Sigmoid colon (tissue), 7 donors: ENCODE data around the gene PHETA1. TPM values are rescaled to one million over a fixed set of nuclear protein-coding genes. Genes with fewer than 3 reads are reported as not detected.

Experiments used
- DNase-seq: peaks from one replicate; pipeline ENCODE4 v3.0.0-alpha.2; 2019
- H3K27ac ChIP-seq, 4 donors: fragments of 200-600 bp; sonication (generic); one replicate each; pipeline ENCODE4 v1.5.1; 2016 to 2019; ENCODE audit warnings: mild to moderate bottlenecking in 1 of 4
- H3K27me3 ChIP-seq, 3 donors: fragments of 200-600 bp; sonication (generic); one replicate each; pipeline ENCODE4 v1.5.1; 2019; ENCODE audit warnings: mild to moderate bottlenecking in 1 of 3
- H3K36me3 ChIP-seq, 4 donors: fragments of 200-600 bp; sonication (generic); one replicate each; pipeline ENCODE4 v1.5.1; 2016 to 2019
- H3K4me1 ChIP-seq, 4 donors: fragments of 200-600 bp; sonication (generic); one replicate each; pipeline ENCODE4 v1.5.1; 2017 to 2019
- H3K4me3 ChIP-seq, 4 donors: fragments of 200-600 bp; sonication (generic); one replicate each; pipeline ENCODE4 v1.5.1; 2017 to 2019; ENCODE audit warnings: mild to moderate bottlenecking in 2 of 4, moderate library complexity in 1 of 4
- H3K9me3 ChIP-seq, 4 donors: fragments of 200-600 bp in 3 of 4; sonication (generic) in 3 of 4; one replicate each; pipeline versions ENCODE4 v1.5.1 to v1.6.1; 2013 to 2019
- EP300 ChIP-seq, 4 donors: sonication (generic); formaldehyde crosslinking; IDR thresholded peaks; one replicate each; pipeline ENCODE4 v1.6.1; 2017; ENCODE audit warnings: antibody characterized with exemption in 4 of 4
- POLR2A ChIP-seq, 2 donors: fragments of 450-650 bp; IDR thresholded peaks; one replicate each; pipeline ENCODE4 v1.6.1; 2016; ENCODE audit warnings: antibody characterized with exemption in 2 of 2, mild to moderate bottlenecking in 2 of 2, moderate library complexity in 2 of 2
- POLR2AphosphoS5 ChIP-seq, 4 donors: sonication (generic); formaldehyde crosslinking; IDR thresholded peaks; one replicate each; pipeline ENCODE4 v1.6.1; 2017; ENCODE audit warnings: antibody characterized with exemption in 4 of 4
- whole genome bisulfite sequencing, 2 donors: extraction: QIAGEN DNeasy Blood & Tissue Kit; methylation state at CpG; one replicate each; pipeline ENCODE4 v1.1.7; 2013; 5-methylcytosine and 5-hydroxymethylcytosine counted together
- intact Hi-C: fragments of 100-400 bp; cut with DNase I; formaldehyde crosslinking; loops from one replicate; pipeline ENCODE4 v1.15.1; 2023
- polyA plus RNA-seq, 3 donors: library from polyadenylated mRNA; stranded (reverse); fragments of 200-250 nt; gene quantifications; one replicate each; pipeline ENCODE4 v1.2.3, GENCODE V29; 2013
- total RNA-seq, 4 donors: library from RNA; depleted of rRNA; stranded (reverse); fragments of >200 nt; gene quantifications; one replicate each; pipeline ENCODE4 v1.1.0, GENCODE V29; 2016
- TF ChIP-seq, protein P1 (sequence below), 4 experiments: fragments of 450-650 bp in 3 of 4; fragments of 200-600 bp in 1 of 4; IDR thresholded peaks; one replicate each; pipeline ENCODE4 v1.5.1; 2016 to 2019; ENCODE audit warnings: antibody characterized with exemption in 4 of 4, mild to moderate bottlenecking in 3 of 4, moderate library complexity in 2 of 4
- donor health status: healthy with polysubstance abuse.
- donor health status: Bipolar disorder and iron deficiency.
- donor health status: healthy.

Gene PHETA1
- total and polyA plus RNA-seq, 7 donors = 3.6 to 21.6 (median 6.1) TPM

DNA sequence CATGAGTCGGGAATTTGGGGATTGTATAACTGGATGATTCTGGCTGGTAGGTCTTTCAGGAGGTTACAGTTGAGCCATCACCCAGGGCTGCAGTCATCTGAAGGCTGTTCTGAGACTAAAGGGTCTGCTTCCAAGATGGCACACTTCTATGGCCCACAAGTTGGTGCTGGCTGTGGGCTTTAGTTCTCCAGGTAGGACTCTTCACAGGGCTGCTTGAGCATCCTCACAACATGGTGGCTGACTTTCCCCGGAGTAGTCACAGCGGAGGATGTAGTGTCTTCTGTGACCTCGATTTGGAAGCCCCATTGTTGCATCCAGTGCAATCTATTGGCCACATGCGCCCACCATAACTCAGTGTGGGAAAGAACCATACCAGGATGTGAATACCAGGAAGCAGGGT is 14.4 kb downstream of the PHETA1 start:
- TF ChIP-seq, protein P1, sequence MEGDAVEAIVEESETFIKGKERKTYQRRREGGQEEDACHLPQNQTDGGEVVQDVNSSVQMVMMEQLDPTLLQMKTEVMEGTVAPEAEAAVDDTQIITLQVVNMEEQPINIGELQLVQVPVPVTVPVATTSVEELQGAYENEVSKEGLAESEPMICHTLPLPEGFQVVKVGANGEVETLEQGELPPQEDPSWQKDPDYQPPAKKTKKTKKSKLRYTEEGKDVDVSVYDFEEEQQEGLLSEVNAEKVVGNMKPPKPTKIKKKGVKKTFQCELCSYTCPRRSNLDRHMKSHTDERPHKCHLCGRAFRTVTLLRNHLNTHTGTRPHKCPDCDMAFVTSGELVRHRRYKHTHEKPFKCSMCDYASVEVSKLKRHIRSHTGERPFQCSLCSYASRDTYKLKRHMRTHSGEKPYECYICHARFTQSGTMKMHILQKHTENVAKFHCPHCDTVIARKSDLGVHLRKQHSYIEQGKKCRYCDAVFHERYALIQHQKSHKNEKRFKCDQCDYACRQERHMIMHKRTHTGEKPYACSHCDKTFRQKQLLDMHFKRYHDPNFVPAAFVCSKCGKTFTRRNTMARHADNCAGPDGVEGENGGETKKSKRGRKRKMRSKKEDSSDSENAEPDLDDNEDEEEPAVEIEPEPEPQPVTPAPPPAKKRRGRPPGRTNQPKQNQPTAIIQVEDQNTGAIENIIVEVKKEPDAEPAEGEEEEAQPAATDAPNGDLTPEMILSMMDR (IDR thresholded peaks at IDR 0.05) = no peak
- no peak for TF ChIP-seq POLR2A (IDR thresholded peaks at IDR 0.05)
- TF ChIP-seq EP300 (IDR thresholded peaks at IDR 0.05) = no peak
- no peak for TF ChIP-seq POLR2AphosphoS5 (IDR thresholded peaks at IDR 0.05)
- 89 to 92% methylated on average over 5 of the region's 5 CpGs for WGBS, 2 donors
- Histone ChIP-seq H3K4me1 (no peaks in the 10 kb centered on the region), H3K27ac (no peak overlapping the region), H3K4me3 (no peak overlapping the region), H3K9me3 (no peaks in the 10 kb centered on the region), H3K27me3 (no peaks in the 10 kb centered on the region), H3K36me3 (no peaks in the 10 kb centered on the region)
- intact Hi-C loops = no loop called here
- DNase-seq = no peak

DNA sequence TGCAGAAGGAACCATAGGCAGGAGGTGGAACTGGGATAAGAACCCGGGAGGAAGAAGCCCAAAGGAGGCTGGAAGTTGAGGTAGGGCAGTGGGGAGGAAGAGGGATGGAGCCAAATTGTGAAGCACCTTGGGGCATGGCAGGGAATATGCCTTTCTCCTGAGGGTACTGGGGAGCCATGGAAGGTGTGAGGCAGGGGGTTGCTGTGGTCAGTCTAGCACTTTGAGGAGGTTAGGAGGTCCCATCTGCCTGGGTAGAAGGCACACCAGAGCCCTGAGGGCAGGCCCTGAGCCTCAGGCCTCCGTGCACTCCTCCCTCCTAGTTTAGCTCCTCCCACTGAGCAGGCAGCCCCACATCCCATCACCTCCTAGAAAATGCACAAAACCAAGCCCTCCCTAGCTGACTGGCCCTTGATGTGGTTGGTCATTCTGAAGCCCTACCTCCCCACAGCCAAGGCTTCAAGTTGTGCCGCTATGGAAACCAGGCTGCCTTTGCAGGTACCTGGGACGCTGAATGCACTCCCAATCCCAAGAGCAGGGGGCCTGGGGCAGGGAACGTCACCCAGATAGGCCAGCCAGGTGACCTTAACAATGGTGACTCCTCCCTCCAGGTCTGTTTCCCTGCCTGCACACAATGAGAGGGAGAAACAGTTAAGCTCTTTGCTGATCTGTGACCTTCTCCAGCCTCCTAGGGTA is 15.1 kb downstream of the PHETA1 start:
- no peaks in the 10 kb centered on the region for H3K36me3 ChIP-seq

DNA sequence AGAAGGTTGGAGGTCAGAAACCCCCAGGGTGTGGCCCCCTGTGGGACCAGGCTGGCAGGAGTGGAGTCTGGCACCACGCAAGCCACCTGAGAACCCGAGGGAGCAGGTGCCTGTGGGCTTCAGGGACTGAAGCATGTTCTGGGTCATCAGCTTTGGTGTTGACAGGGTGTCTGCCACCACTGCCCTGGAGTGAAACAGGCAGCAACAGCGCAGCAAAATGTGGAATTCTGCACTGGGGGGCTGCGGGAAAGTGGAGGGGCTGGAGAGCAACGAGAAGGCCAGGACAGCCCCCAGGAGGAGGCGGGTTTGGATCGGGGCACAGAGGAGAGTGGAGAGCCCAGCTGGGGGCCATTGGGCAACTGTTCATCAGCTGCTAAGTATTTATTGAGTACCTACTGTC is 15.9 kb downstream of the PHETA1 start:
- TF ChIP-seq POLR2A (IDR thresholded peaks at IDR 0.05) (no peak), EP300 (IDR thresholded peaks at IDR 0.05) (no peak), POLR2AphosphoS5 (IDR thresholded peaks at IDR 0.05) (no peak)
- TF ChIP-seq, protein P1 (IDR thresholded peaks at IDR 0.05) = no peak
- Histone ChIP-seq H3K4me3 (no peak overlapping the region), H3K27ac (no peak overlapping the region), H3K27me3 (no peaks in the 10 kb centered on the region), H3K4me1 (no peaks in the 10 kb centered on the region), H3K9me3 (peaks cover 0 to 7% (median 3%) of the 10 kb centered on the region in 4 donors), H3K36me3 (no peaks in the 10 kb centered on the region)
- 86 to 88% methylated on average over 7 of the region's 7 CpGs for WGBS, 2 donors
- intact Hi-C loops = no loop called here
- DNase-seq = no peak

More for the DNA sequence above, 15.1 kb downstream of the PHETA1 start:
- WGBS, 2 donors = 79% methylated on average over 5 of the region's 5 CpGs
- Histone ChIP-seq H3K27me3 (no peaks in the 10 kb centered on the region), H3K4me1 (no peaks in the 10 kb centered on the region), H3K27ac (no peak overlapping the region), H3K9me3 (peaks cover 0 to under 1% (median under 1%) of the 10 kb centered on the region in 4 donors), H3K4me3 (no peak overlapping the region)
- no peak for DNase-seq
- intact Hi-C loops = no loop called here
- TF ChIP-seq POLR2AphosphoS5 (IDR thresholded peaks at IDR 0.05) (no peak), EP300 (IDR thresholded peaks at IDR 0.05) (no peak), POLR2A (IDR thresholded peaks at IDR 0.05) (no peak)
- TF ChIP-seq, protein P1 (IDR thresholded peaks at IDR 0.05) = no peak

DNA sequence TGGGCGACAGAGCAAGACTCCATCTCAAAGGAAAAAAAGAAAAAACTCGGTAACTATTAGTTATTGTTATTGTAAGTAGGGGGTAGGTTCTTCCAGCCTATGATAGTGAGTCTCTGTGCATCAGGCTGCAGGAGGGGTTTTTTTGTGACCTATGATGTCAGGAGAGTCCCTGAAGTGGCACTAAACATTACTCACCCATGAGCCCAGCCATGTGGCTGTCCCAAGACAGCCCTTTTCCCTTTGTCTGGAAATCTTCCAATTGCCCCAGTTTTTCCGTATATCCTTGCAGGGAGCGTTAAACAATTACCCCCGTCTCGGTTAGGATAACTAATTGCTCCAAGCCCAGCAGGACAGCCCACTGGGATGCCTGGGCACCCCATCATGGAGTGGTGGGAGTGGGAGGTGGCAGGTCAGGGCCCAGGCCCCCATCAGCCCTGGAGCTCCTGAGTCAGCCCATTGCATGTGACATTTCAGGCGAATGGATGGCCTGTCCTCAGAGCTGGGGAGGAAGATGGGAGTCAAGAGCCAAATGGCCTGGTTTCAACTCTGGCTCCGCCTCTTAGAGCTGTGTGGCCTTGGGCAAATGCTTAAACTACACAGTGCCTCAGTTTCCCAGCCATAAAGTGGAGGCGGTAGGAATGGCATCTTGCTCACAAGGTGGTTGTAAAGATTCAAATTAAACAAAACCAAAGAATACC is 16.4 kb downstream of the PHETA1 start:
- Histone ChIP-seq H3K4me1 (no peaks in the 10 kb centered on the region), H3K27ac (no peak overlapping the region), H3K36me3 (no peaks in the 10 kb centered on the region), H3K4me3 (no peak overlapping the region), H3K9me3 (peaks cover 0 to 12% (median 4%) of the 10 kb centered on the region in 4 donors), H3K27me3 (no peaks in the 10 kb centered on the region)
- intact Hi-C loops = no loop called here
- WGBS, 2 donors = 71 to 79% methylated on average over 9 of the region's 9 CpGs
- DNase-seq = no peak
- TF ChIP-seq POLR2AphosphoS5 (IDR thresholded peaks at IDR 0.05) (no peak), POLR2A (IDR thresholded peaks at IDR 0.05) (no peak), EP300 (IDR thresholded peaks at IDR 0.05) (no peak)
- TF ChIP-seq, protein P1 (IDR thresholded peaks at IDR 0.05) = no peak
